WTC11 (cell line): ENCODE results near the gene SGTA. TPM values are rescaled to one million over a fixed set of nuclear protein-coding genes. Genes with fewer than 3 reads are reported as not detected.

Experiments used
- ATAC-seq: fragments of 200-7000 bp; cut with Tn5 transposase; 2 replicates; pipeline ENCODE4 v1.10.0; 2021; ENCODE audit warnings: mild to moderate bottlenecking, moderate library complexity
- CTCF ChIA-PET: fragments of 300-600 bp; sonication (Branson Sonifier 250); formaldehyde crosslinking; loops from one replicate; lab custom pipeline; 2021; ENCODE audit warnings: antibody characterized with exemption; lab: Charles Lee
- POLR2A ChIA-PET: fragments of 350-600 bp; sonication (Branson Sonifier 250); formaldehyde crosslinking; loops from one replicate; lab custom pipeline; 2021; ENCODE audit warnings: antibody characterized with exemption; lab: Charles Lee
- DNase-seq: peaks from one replicate; pipeline ENCODE4 v3.0.0; 2021; ENCODE audit warnings: low spot score
- H3K27ac Mint-ChIP-seq: 2 replicates; pipeline ENCODE4 v1.8.0; 2021; ENCODE audit warnings: mixed read lengths
- H3K27me3 Mint-ChIP-seq: 2 replicates; pipeline ENCODE4 v1.8.0; 2021; ENCODE audit warnings: low read depth, mild to moderate bottlenecking, moderate library complexity, mixed read lengths
- H3K36me3 Mint-ChIP-seq: 2 replicates; pipeline ENCODE4 v1.8.0; 2021; ENCODE audit warnings: mixed read lengths
- H3K4me1 Mint-ChIP-seq: 2 replicates; pipeline ENCODE4 v1.8.0; 2022; ENCODE audit warnings: mixed read lengths
- H3K4me3 Mint-ChIP-seq: 2 replicates; pipeline ENCODE4 v1.8.0; 2021; ENCODE audit warnings: mild to moderate bottlenecking, moderate library complexity, mixed read lengths
- H3K9me3 Mint-ChIP-seq: 2 replicates; pipeline ENCODE4 v1.8.0; 2021; ENCODE audit warnings: mixed read lengths
- ATF2 ChIP-seq: sonication (generic); formaldehyde crosslinking; IDR thresholded peaks from 2 replicates; pipeline ENCODE4 v1.8.1; 2022; ENCODE audit warnings: low read depth, missing genetic modification reagents, borderline replicate concordance
- GABPB1 ChIP-seq: sonication (generic); formaldehyde crosslinking; IDR thresholded peaks from 2 replicates; pipeline ENCODE4 v1.8.1; 2023; ENCODE audit warnings: mild to moderate bottlenecking, missing genetic modification reagents
- HMGA2 ChIP-seq: fragments of 250-450 bp; sonication (Bioruptor Pico); IDR thresholded peaks from 2 replicates; pipeline ENCODE4 v1.4.0; 2021; ENCODE audit warnings: mild to moderate bottlenecking, moderate library complexity
- NFATC4 ChIP-seq: fragments of 250-450 bp; sonication (Bioruptor Pico); IDR thresholded peaks from 2 replicates; pipeline ENCODE4 v1.9.0; 2021; ENCODE audit warnings: mild to moderate bottlenecking
- NR2C2 ChIP-seq: sonication (generic); formaldehyde crosslinking; IDR thresholded peaks from 2 replicates; pipeline ENCODE4 v1.8.0; 2022; ENCODE audit warnings: mild to moderate bottlenecking, missing genetic modification reagents
- RELA ChIP-seq: sonication (generic); formaldehyde crosslinking; IDR thresholded peaks from 2 replicates; pipeline ENCODE4 v1.8.1; 2022; ENCODE audit warnings: missing genetic modification reagents, mild to moderate bottlenecking, borderline replicate concordance
- SP1 ChIP-seq: sonication (generic); formaldehyde crosslinking; conservative IDR thresholded peaks from 2 replicates; pipeline ENCODE4 v1.8.1; 2022; ENCODE audit warnings: missing genetic modification reagents
- USF2 ChIP-seq: sonication (generic); formaldehyde crosslinking; IDR thresholded peaks from 2 replicates; pipeline ENCODE4 v1.8.1; 2023; ENCODE audit warnings: mild to moderate bottlenecking, missing genetic modification reagents, moderate library complexity
- ZNF317 ChIP-seq: sonication (generic); formaldehyde crosslinking; IDR thresholded peaks from 2 replicates; pipeline ENCODE4 v1.8.1; 2023; ENCODE audit warnings: low read depth, mild to moderate bottlenecking, moderate library complexity, missing genetic modification reagents, borderline replicate concordance
- total RNA-seq: library from RNA; stranded (reverse); gene quantifications from 3 replicates; pipeline ENCODE4 v1.2.3, GENCODE V29; 2021
- TF ChIP-seq, protein P1 (sequence below): sonication (generic); formaldehyde crosslinking; IDR thresholded peaks from 2 replicates; pipeline ENCODE4 v1.8.0; 2022; ENCODE audit warnings: missing genetic modification reagents
- TF ChIP-seq, protein P2 (sequence below): sonication (generic); formaldehyde crosslinking; IDR thresholded peaks from 2 replicates; pipeline ENCODE4 v1.8.0; 2023; ENCODE audit warnings: missing genetic modification reagents, mild to moderate bottlenecking, borderline replicate concordance
- TF ChIP-seq, protein P3 (sequence below): sonication (generic); formaldehyde crosslinking; IDR thresholded peaks from 2 replicates; pipeline ENCODE4 v1.8.1; 2023; ENCODE audit warnings: mild to moderate bottlenecking, missing genetic modification reagents
- TF ChIP-seq, protein P4 (sequence below): sonication (generic); formaldehyde crosslinking; IDR thresholded peaks from 2 replicates; pipeline ENCODE4 v1.8.1; 2022; ENCODE audit warnings: low read depth, mild to moderate bottlenecking, moderate library complexity, missing genetic modification reagents, borderline replicate concordance
- TF ChIP-seq, protein P5 (sequence below): sonication (generic); formaldehyde crosslinking; IDR thresholded peaks from 2 replicates; pipeline ENCODE4 v1.8.1; 2022; ENCODE audit warnings: mild to moderate bottlenecking, moderate library complexity, missing genetic modification reagents

Gene SGTA
- total RNA-seq, 1 experiment from 2014 or later: 91.2 TPM

DNA sequence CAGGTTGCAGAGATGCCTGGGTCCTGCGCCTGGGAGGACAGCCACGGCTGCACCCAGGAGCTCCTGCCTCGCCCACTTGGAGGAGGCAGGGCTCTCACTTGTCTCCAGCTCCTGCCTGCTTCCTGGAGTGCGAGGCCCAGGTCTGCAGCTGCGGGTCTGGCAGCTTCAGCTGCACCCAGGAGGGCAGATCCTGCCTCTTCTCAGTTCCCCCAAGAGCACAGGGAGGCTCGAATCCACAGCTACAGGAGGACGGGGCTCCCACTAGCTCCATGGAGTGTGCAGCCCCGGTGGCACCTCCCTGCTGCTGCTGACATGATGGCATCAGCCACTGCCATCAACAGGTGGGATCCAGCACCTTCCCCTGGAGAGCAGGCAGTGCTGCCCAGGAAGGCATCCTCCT is 41.1 kb upstream of the SGTA start (continued):
- TF ChIP-seq, protein P1, sequence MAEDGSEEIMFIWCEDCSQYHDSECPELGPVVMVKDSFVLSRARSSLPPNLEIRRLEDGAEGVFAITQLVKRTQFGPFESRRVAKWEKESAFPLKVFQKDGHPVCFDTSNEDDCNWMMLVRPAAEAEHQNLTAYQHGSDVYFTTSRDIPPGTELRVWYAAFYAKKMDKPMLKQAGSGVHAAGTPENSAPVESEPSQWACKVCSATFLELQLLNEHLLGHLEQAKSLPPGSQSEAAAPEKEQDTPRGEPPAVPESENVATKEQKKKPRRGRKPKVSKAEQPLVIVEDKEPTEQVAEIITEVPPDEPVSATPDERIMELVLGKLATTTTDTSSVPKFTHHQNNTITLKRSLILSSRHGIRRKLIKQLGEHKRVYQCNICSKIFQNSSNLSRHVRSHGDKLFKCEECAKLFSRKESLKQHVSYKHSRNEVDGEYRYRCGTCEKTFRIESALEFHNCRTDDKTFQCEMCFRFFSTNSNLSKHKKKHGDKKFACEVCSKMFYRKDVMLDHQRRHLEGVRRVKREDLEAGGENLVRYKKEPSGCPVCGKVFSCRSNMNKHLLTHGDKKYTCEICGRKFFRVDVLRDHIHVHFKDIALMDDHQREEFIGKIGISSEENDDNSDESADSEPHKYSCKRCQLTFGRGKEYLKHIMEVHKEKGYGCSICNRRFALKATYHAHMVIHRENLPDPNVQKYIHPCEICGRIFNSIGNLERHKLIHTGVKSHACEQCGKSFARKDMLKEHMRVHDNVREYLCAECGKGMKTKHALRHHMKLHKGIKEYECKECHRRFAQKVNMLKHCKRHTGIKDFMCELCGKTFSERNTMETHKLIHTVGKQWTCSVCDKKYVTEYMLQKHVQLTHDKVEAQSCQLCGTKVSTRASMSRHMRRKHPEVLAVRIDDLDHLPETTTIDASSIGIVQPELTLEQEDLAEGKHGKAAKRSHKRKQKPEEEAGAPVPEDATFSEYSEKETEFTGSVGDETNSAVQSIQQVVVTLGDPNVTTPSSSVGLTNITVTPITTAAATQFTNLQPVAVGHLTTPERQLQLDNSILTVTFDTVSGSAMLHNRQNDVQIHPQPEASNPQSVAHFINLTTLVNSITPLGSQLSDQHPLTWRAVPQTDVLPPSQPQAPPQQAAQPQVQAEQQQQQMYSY (CRISPR knock-in tag): no peak
- TF ChIP-seq, protein P2, sequence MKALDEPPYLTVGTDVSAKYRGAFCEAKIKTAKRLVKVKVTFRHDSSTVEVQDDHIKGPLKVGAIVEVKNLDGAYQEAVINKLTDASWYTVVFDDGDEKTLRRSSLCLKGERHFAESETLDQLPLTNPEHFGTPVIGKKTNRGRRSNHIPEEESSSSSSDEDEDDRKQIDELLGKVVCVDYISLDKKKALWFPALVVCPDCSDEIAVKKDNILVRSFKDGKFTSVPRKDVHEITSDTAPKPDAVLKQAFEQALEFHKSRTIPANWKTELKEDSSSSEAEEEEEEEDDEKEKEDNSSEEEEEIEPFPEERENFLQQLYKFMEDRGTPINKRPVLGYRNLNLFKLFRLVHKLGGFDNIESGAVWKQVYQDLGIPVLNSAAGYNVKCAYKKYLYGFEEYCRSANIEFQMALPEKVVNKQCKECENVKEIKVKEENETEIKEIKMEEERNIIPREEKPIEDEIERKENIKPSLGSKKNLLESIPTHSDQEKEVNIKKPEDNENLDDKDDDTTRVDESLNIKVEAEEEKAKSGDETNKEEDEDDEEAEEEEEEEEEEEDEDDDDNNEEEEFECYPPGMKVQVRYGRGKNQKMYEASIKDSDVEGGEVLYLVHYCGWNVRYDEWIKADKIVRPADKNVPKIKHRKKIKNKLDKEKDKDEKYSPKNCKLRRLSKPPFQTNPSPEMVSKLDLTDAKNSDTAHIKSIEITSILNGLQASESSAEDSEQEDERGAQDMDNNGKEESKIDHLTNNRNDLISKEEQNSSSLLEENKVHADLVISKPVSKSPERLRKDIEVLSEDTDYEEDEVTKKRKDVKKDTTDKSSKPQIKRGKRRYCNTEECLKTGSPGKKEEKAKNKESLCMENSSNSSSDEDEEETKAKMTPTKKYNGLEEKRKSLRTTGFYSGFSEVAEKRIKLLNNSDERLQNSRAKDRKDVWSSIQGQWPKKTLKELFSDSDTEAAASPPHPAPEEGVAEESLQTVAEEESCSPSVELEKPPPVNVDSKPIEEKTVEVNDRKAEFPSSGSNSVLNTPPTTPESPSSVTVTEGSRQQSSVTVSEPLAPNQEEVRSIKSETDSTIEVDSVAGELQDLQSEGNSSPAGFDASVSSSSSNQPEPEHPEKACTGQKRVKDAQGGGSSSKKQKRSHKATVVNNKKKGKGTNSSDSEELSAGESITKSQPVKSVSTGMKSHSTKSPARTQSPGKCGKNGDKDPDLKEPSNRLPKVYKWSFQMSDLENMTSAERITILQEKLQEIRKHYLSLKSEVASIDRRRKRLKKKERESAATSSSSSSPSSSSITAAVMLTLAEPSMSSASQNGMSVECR (CRISPR knock-in tag): no peak

DNA sequence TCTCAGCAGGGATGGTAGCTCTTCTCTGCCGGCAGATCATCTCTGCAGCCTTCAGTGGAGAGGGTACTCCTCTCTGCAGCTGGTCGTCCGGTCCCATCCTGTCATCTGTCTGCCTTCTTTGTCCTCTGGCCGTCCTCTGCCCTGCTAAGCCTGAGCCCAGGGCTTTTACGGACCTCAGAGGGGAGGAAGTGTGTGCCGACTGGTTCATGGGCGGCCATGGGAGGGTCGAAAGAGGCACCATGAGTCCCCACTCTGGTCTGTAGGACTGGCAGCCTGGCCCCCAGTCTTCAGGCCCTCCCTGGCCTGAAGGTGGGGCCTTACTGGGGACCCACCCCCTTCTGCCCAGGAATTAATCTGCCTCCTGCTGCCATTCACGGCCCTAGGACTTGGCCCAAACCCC is 40.6 kb upstream of the SGTA start:
- DNase-seq: no peak
- H3K27me3 Mint-ChIP-seq: peaks cover 3% of the 10 kb centered on the region; the same call in 1 of the 2 replicates
- no peaks in the 10 kb centered on the region for H3K4me1 Mint-ChIP-seq
- peaks cover 19% of the 10 kb centered on the region for H3K9me3 Mint-ChIP-seq
- ATAC-seq: no peak
- H3K27ac Mint-ChIP-seq: no peak overlapping the region
- ChIA-PET CTCF (no interaction called here), POLR2A (no interaction called here)
- no peak overlapping the region for H3K4me3 Mint-ChIP-seq
- peaks cover 24% of the 10 kb centered on the region for H3K36me3 Mint-ChIP-seq
- TF ChIP-seq ZNF317 (no peak), USF2 (CRISPR knock-in tag) (no peak), RELA (CRISPR knock-in tag) (no peak), HMGA2 (no peak), ATF2 (no peak), SP1 (CRISPR knock-in tag) (no peak), NFATC4 (no peak), NR2C2 (no peak), GABPB1 (CRISPR knock-in tag) (no peak)
- TF ChIP-seq, protein P1 (CRISPR knock-in tag): no peak
- TF ChIP-seq, protein P3, sequence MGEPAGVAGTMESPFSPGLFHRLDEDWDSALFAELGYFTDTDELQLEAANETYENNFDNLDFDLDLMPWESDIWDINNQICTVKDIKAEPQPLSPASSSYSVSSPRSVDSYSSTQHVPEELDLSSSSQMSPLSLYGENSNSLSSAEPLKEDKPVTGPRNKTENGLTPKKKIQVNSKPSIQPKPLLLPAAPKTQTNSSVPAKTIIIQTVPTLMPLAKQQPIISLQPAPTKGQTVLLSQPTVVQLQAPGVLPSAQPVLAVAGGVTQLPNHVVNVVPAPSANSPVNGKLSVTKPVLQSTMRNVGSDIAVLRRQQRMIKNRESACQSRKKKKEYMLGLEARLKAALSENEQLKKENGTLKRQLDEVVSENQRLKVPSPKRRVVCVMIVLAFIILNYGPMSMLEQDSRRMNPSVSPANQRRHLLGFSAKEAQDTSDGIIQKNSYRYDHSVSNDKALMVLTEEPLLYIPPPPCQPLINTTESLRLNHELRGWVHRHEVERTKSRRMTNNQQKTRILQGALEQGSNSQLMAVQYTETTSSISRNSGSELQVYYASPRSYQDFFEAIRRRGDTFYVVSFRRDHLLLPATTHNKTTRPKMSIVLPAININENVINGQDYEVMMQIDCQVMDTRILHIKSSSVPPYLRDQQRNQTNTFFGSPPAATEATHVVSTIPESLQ (CRISPR knock-in tag): no peak
- TF ChIP-seq, protein P4, sequence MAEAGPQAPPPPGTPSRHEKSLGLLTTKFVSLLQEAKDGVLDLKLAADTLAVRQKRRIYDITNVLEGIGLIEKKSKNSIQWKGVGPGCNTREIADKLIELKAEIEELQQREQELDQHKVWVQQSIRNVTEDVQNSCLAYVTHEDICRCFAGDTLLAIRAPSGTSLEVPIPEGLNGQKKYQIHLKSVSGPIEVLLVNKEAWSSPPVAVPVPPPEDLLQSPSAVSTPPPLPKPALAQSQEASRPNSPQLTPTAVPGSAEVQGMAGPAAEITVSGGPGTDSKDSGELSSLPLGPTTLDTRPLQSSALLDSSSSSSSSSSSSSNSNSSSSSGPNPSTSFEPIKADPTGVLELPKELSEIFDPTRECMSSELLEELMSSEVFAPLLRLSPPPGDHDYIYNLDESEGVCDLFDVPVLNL: no peak
- TF ChIP-seq, protein P5, sequence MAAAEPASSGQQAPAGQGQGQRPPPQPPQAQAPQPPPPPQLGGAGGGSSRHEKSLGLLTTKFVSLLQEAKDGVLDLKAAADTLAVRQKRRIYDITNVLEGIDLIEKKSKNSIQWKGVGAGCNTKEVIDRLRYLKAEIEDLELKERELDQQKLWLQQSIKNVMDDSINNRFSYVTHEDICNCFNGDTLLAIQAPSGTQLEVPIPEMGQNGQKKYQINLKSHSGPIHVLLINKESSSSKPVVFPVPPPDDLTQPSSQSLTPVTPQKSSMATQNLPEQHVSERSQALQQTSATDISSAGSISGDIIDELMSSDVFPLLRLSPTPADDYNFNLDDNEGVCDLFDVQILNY (CRISPR knock-in tag): no peak
